ENCODE data around the gene UXS1.

Gene UXS1

DNA sequence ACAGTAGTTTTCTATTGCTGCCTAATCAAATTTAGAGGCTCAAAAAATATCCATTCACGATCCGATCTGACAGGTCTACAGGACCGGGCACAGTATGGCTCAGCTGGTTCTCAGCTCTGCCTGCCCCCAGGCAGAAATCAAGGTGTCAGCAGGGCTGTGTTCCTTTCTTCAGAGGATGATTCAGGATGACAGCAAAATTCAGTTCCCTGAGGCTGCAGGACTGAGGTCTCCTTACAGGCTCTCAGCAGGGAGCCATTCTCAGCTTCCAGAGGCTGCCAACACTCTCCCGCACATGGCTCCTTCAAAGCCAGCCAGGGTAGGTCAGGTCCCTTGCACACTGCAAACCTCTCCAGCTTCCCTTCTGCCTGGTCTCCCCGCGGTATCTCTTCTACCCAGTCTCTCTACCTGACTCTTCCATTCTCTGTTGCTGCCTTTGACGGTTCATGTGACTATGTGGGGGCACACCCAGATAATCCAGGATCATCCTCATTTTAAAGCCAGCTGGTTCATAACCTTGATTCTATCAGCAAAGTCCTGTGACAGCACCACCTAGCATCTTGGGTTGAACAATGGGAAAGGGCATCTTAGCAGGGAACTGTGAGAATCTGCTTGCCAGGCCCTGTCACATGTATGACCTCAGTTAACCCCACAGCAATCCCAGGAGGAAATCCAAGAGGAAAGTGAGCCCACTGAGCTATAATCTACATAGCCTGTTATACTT lies 50.4 kb downstream of the UXS1 start:
- TF ChIP-seq, protein P1, sequence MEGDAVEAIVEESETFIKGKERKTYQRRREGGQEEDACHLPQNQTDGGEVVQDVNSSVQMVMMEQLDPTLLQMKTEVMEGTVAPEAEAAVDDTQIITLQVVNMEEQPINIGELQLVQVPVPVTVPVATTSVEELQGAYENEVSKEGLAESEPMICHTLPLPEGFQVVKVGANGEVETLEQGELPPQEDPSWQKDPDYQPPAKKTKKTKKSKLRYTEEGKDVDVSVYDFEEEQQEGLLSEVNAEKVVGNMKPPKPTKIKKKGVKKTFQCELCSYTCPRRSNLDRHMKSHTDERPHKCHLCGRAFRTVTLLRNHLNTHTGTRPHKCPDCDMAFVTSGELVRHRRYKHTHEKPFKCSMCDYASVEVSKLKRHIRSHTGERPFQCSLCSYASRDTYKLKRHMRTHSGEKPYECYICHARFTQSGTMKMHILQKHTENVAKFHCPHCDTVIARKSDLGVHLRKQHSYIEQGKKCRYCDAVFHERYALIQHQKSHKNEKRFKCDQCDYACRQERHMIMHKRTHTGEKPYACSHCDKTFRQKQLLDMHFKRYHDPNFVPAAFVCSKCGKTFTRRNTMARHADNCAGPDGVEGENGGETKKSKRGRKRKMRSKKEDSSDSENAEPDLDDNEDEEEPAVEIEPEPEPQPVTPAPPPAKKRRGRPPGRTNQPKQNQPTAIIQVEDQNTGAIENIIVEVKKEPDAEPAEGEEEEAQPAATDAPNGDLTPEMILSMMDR (IDR thresholded peaks at IDR 0.05; ENCODE audit: low read depth, low read length): no peak
- H3K4me3 ChIP-seq (replicated peaks in 1 of 2; ENCODE audit: low read depth in 2 of 2, low read length in 2 of 2): no peak overlapping the region
- no peak for DNase-seq (ENCODE audit: low read depth in 2 of 2)

DNA sequence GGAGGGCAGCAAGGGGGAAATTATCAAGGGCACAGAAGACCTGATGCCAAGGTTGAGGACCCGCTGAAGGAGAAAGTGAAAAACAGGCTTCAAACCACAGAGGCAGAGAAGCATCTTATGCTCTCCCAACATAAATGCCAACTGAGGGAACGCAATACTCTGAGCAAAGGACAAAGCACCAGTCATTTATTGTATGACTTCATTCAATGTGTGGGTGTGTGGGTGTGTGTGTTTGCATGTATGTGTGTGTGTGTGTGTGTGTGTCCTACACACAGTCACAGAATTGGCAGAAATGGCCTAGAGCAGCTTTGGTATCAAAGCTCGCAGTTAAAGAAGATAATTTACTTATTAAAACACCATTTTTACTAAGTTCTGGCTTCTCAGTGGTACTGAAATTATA lies 51.4 kb downstream of the UXS1 start:
- TF ChIP-seq, protein P1 (IDR thresholded peaks at IDR 0.05; ENCODE audit: low read depth, low read length): no peak

DNA sequence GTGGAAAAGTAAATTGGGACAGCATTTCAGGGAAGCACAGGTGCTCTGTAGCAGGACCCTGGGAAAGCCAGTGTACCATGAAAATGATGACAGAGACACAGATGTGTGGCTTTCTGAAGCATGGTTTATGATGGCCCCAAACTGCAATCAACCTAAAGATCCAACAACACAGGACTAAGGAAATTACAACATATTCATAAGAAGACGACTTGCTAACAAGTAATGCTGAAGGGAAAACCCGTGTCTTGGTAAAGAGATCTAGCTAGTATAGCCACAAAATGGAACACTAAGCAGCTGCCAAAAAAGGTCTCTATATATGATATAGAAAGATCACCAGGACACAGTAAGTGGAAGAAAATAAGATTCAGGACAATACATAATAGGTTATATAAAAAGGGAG lies 53.2 kb downstream of the UXS1 start:
- no peak for DNase-seq (ENCODE audit: low read depth in 2 of 2)
- H3K4me3 ChIP-seq (replicated peaks in 1 of 2; ENCODE audit: low read depth in 2 of 2, low read length in 2 of 2): no peak overlapping the region
- TF ChIP-seq, protein P1 (IDR thresholded peaks at IDR 0.05; ENCODE audit: low read depth, low read length): no peak

More for the DNA sequence above, 51.4 kb downstream of the UXS1 start:
- H3K4me3 ChIP-seq (replicated peaks in 1 of 2; ENCODE audit: low read depth in 2 of 2, low read length in 2 of 2): no peak overlapping the region
- no peak for DNase-seq (ENCODE audit: low read depth in 2 of 2)

DNA sequence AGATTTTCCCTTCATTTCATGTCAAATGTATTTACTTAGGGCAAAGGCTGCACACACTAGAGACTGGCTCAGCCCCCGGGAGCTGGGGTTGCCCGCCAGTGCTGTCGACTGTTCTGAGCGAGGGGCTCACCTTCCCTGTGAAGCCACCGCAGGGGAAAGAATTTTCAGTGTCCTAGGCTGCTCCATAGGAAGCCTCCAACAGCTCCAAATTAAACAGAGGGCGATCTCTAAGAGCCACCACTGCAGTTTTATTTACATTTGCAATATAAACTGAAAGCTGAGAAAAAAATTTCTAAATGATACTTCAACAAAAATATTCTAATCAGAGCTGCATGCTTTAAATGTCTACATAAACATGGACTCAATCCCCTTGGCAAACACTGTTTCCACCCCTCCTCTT lies 54.0 kb downstream of the UXS1 start:
- DNase-seq (ENCODE audit: low read depth in 2 of 2): no peak
- TF ChIP-seq, protein P1 (IDR thresholded peaks at IDR 0.05; ENCODE audit: low read depth, low read length): no peak
- no peak overlapping the region for H3K4me3 ChIP-seq (replicated peaks in 1 of 2; ENCODE audit: low read depth in 2 of 2, low read length in 2 of 2)

DNA sequence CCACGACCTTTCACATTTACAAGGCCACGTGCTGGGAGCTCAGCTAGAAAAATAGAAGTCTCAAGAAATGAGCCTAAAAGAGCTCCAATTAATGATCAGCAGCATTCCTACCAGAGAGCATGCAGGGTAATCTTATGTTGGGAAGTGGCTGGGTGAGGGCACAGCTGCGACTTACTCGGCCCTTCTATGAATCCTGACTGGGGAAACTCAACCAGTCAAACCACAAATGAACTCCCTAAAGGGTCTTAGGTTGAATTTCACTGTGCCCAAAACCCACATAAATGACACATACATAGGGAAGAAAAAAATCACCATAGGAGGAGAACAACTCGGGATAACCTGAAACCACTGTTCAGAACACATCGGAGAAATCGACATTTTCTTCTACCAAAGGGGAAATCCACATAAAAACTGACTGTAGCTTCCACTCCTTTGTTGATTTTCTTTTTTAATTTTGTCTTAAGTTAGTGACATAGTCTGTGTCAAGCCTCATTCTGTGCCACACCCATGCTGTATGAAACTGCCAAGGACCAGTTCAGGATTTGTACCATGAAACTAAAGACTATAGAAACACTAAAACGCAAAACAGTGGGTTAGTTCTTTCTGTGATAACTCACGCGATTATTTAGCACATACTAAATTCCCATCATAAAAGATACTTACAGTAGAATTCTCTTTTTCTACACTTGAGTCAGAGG lies 54.7 kb downstream of the UXS1 start:
- H3K4me3 ChIP-seq (replicated peaks in 1 of 2; ENCODE audit: low read depth in 2 of 2, low read length in 2 of 2): no peak overlapping the region
- TF ChIP-seq, protein P1 (IDR thresholded peaks at IDR 0.05; ENCODE audit: low read depth, low read length): no peak
- DNase-seq (ENCODE audit: low read depth in 2 of 2): no peak

DNA sequence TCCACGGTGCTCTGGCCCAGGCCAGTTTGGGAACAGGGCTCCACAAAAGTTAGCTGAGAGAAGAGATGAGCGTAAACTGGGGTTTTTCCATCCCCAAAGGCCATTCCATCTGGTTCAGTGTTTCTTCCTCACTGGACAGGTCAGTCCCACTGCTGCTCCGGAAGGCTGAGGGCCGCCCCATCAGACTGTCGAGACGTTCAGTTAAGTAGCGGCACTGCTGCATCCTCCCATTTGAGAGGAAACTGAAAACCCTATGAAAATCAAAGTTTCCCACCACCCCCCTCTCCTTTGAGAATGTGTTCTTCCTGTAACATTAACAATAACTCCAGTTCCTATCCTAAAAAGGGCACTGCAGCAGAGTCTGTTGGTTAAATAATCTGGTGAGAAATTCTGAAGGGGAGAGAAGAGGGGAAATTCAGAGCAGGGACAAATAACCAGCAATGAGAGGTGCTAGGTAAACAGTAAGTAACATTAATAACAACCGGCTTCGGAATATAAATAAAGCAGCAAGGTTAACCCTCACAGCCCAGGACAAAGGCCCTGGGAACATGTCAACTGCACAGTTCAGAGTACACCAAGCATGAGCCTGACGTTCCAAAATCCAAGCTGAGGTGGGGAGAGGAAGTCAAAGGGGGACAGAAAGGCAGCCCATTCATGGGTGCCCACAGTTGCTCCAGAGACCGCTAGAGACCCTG lies 55.4 kb downstream of the UXS1 start:
- no peak for DNase-seq (ENCODE audit: low read depth in 2 of 2)
- H3K4me3 ChIP-seq (replicated peaks in 1 of 2; ENCODE audit: low read depth in 2 of 2, low read length in 2 of 2): no peak overlapping the region
- TF ChIP-seq, protein P1 (IDR thresholded peaks at IDR 0.05; ENCODE audit: low read depth, low read length): no peak
